Activated naive CD4-positive, alpha-beta T cell treated with anti-CD3 and anti-CD28 coated beads for 36 hours (primary cell): ENCODE data around the gene PDZD7. TPM values are rescaled to one million over a fixed set of nuclear protein-coding genes. Genes with fewer than 3 reads are reported as not detected.
A peak's percentile ranks its signal among the peaks of the same experiment; 100 is the strongest.
"Not testable (repeated sequence)": the region's sequence is repeated elsewhere in the genome, so short reads cannot be mapped to it uniquely, and the experiment has no call there.

ENCODE experiments used
- CTCF ChIA-PET: fragments of 350-600 bp; sonication (Branson Sonifier 250); formaldehyde crosslinking; loops from one replicate; lab custom pipeline; 2021; ENCODE audit warnings: antibody characterized with exemption; lab: Charles Lee
- DNase-seq: peaks from one replicate; pipeline ENCODE4 v3.0.0-alpha.2; 2020
- H3K27ac Mint-ChIP-seq: one replicate; pipeline ENCODE4 v1.8.0; 2021; ENCODE audit warnings: mild to moderate bottlenecking, mixed read lengths
- H3K27me3 Mint-ChIP-seq: one replicate; pipeline ENCODE4 v1.8.0; 2021; ENCODE audit warnings: low read depth, mixed read lengths
- H3K36me3 Mint-ChIP-seq: one replicate; pipeline ENCODE4 v1.8.0; 2021; ENCODE audit warnings: low read depth, mixed read lengths
- H3K4me1 Mint-ChIP-seq: one replicate; pipeline ENCODE4 v1.8.0; 2021; ENCODE audit warnings: low read depth, mixed read lengths
- H3K4me3 Mint-ChIP-seq: one replicate; pipeline ENCODE4 v1.8.0; 2021; ENCODE audit warnings: mild to moderate bottlenecking, moderate library complexity, mixed read lengths
- H3K9me3 Mint-ChIP-seq: one replicate; pipeline ENCODE4 v1.8.0; 2021; ENCODE audit warnings: mixed read lengths
- intact Hi-C: fragments of 100-400 bp; cut with micrococcal nuclease; formaldehyde crosslinking; loops from one replicate; pipeline ENCODE4 v1.15.1; 2023
- total RNA-seq, 2 experiments: library from RNA; stranded (reverse); gene quantifications; one replicate each; pipeline ENCODE4 v1.2.3, GENCODE V29; 2021

Gene PDZD7
- total RNA-seq, 2 experiments from 2014 or later, result 0.37 to 0.62 TPM

GRCh38 chr10:100975397-100975796 is 55.5 kb downstream of the PDZD7 start:
- intact Hi-C loops, H3K36me3 Mint-ChIP-seq: not testable (repeated sequence)
- CTCF ChIA-PET, result interaction anchor here (1.2 kb wide), 1 partner anchor 23 kb away, joined by 3 read pairs; no protein-coding TSS in a partner anchor

GRCh38 chr10:100972904-100973535 is 57.9 kb downstream of the PDZD7 start:
- Mint-ChIP-seq H3K4me1 (peaks cover 8% of the 10 kb centered on the region), H3K36me3 (no peaks in the 10 kb centered on the region), H3K27me3 (no peaks in the 10 kb centered on the region), H3K4me3 (no peak overlapping the region), H3K27ac (no peak overlapping the region), H3K9me3 (no peaks in the 10 kb centered on the region)
- intact Hi-C loops, result no loop called here
- no peak for DNase-seq
- CTCF ChIA-PET, result interaction anchor here (0.6 to 1.6 kb wide), 2 partner anchors 25 to 44 kb away, joined by 3 to 4 read pairs; no protein-coding TSS in a partner anchor

More at GRCh38 chr10:100975397-100975796, 55.5 kb downstream of the PDZD7 start:
- not testable (repeated sequence) for DNase-seq, H3K4me3 Mint-ChIP-seq, H3K27me3 Mint-ChIP-seq, H3K4me1 Mint-ChIP-seq, H3K9me3 Mint-ChIP-seq, H3K27ac Mint-ChIP-seq

GRCh38 chr10:100972115-100972903 is 58.6 kb downstream of the PDZD7 start:
- Mint-ChIP-seq H3K9me3 (no peaks in the 10 kb centered on the region), H3K4me1 (peaks cover 8% of the 10 kb centered on the region), H3K27me3 (no peaks in the 10 kb centered on the region), H3K36me3 (no peaks in the 10 kb centered on the region), H3K4me3 (no peak overlapping the region), H3K27ac (no peak overlapping the region)
- DNase-seq, result no peak
- CTCF ChIA-PET, result interaction anchor here (1.1 to 1.6 kb wide), 2 partner anchors 25 to 26 kb away, joined by 4 read pairs; no protein-coding TSS in a partner anchor
- intact Hi-C loops, result no loop called here

- no peak for DNase-seq
- Mint-ChIP-seq H3K27ac (no peak overlapping the region), H3K9me3 (no peaks in the 10 kb centered on the region), H3K27me3 (no peaks in the 10 kb centered on the region), H3K4me3 (no peak overlapping the region), H3K36me3 (no peaks in the 10 kb centered on the region), H3K4me1 (peaks cover 8% of the 10 kb centered on the region)
- CTCF ChIA-PET, result interaction anchor here (1.1 kb wide), 1 partner anchor 26 kb away, joined by 4 read pairs; no protein-coding TSS in a partner anchor
- intact Hi-C loops, result no loop called here
Measured at GRCh38 chr10:100970914-100971811, 59.8 kb downstream of the PDZD7 start.

GRCh38 chr10:100970076-100970913 is 60.6 kb downstream of the PDZD7 start:
- Mint-ChIP-seq H3K36me3 (no peaks in the 10 kb centered on the region), H3K27ac (no peak overlapping the region), H3K4me3 (peak overlapping the region; percentile 59), H3K4me1 (peaks cover 8% of the 10 kb centered on the region), H3K9me3 (no peaks in the 10 kb centered on the region), H3K27me3 (no peaks in the 10 kb centered on the region)
- CTCF ChIA-PET, result no interaction called here
- intact Hi-C loops, result no loop called here
- DNase-seq, result no peak

- no peaks in the 10 kb centered on the region for H3K27me3 Mint-ChIP-seq
- H3K27ac Mint-ChIP-seq, result no peak within 1 kb of the TSS
- no peaks in the 10 kb centered on the region for H3K36me3 Mint-ChIP-seq
- peak within 1 kb of the TSS; percentile 59 for H3K4me3 Mint-ChIP-seq
- intact Hi-C loops, result loop anchor here (5.0 kb wide), 1 partner anchor 43 kb away; no protein-coding TSS in a partner anchor
- CTCF ChIA-PET, result interaction anchor here (0.8 to 1.0 kb wide), 3 partner anchors 10 to 45 kb away, joined by 3 to 8 read pairs (median 3); no protein-coding TSS in a partner anchor
- peak; percentile 32 for DNase-seq
- no peaks in the 10 kb centered on the region for H3K9me3 Mint-ChIP-seq
- H3K4me1 Mint-ChIP-seq, result peaks cover 8% of the 10 kb centered on the region
Measured at GRCh38 chr10:100969187-100970075, 61.5 kb downstream of the PDZD7 start, which contains the start of gene SEMA4G. Gene SEMA4G, plus strand, starts transcription at chr10:100969504. Its CDS starts 3,409 bp downstream, at chr10:100972913.

GRCh38 chr10:100968863-100969186 is 62.1 kb downstream of the PDZD7 start:
- no peaks in the 10 kb centered on the region for H3K27me3 Mint-ChIP-seq
- no peaks in the 10 kb centered on the region for H3K9me3 Mint-ChIP-seq
- H3K4me1 Mint-ChIP-seq, result peaks cover 8% of the 10 kb centered on the region
- CTCF ChIA-PET, result interaction anchor here (0.8 to 1.0 kb wide), 5 partner anchors 10 to 45 kb away, joined by 3 to 8 read pairs (median 3); no protein-coding TSS in a partner anchor
- no peak overlapping the region for H3K27ac Mint-ChIP-seq
- H3K36me3 Mint-ChIP-seq, result no peaks in the 10 kb centered on the region
- H3K4me3 Mint-ChIP-seq, result peak overlapping the region; percentile 59
- intact Hi-C loops, result loop anchor here (5.0 kb wide), 1 partner anchor 43 kb away; no protein-coding TSS in a partner anchor
- DNase-seq, result no peak

- Mint-ChIP-seq H3K27ac (no peak overlapping the region), H3K36me3 (no peaks in the 10 kb centered on the region), H3K4me3 (peak overlapping the region; percentile 59), H3K4me1 (peaks cover 8% of the 10 kb centered on the region), H3K27me3 (no peaks in the 10 kb centered on the region), H3K9me3 (no peaks in the 10 kb centered on the region)
- DNase-seq, result no peak
- intact Hi-C loops, result loop anchor here (5.0 kb wide), 1 partner anchor 44 kb away; no protein-coding TSS in a partner anchor
- CTCF ChIA-PET, result interaction anchor here (0.8 to 4.3 kb wide), 8 partner anchors 10 to 46 kb away, joined by 3 to 12 read pairs (median 4); no protein-coding TSS in a partner anchor
Measured at GRCh38 chr10:100968062-100968736, 62.7 kb downstream of the PDZD7 start.

- peaks cover 8% of the 10 kb centered on the region for H3K4me1 Mint-ChIP-seq
- no peak overlapping the region for H3K27ac Mint-ChIP-seq
- H3K4me3 Mint-ChIP-seq, result no peak overlapping the region
- peaks cover 3% of the 10 kb centered on the region for H3K36me3 Mint-ChIP-seq
- DNase-seq, result no peak
- H3K9me3 Mint-ChIP-seq, result no peaks in the 10 kb centered on the region
- intact Hi-C loops, result loop anchor here (5.0 kb wide), 1 partner anchor 45 kb away; no protein-coding TSS in a partner anchor
- H3K27me3 Mint-ChIP-seq, result no peaks in the 10 kb centered on the region
- CTCF ChIA-PET, result interaction anchor here (0.6 to 4.3 kb wide), 5 partner anchors 9 to 1198 kb away, joined by 3 to 12 read pairs (median 4); no protein-coding TSS in a partner anchor
Measured at GRCh38 chr10:100967332-100967731, 63.6 kb downstream of the PDZD7 start.

GRCh38 chr10:100966887-100967286 is 64.0 kb downstream of the PDZD7 start:
- H3K27ac Mint-ChIP-seq, result no peak overlapping the region
- H3K27me3 Mint-ChIP-seq, result no peaks in the 10 kb centered on the region
- H3K36me3 Mint-ChIP-seq, result peaks cover 5% of the 10 kb centered on the region
- CTCF ChIA-PET, result interaction anchor here (0.6 to 4.3 kb wide), 5 partner anchors 9 to 1198 kb away, joined by 3 to 12 read pairs (median 4); no protein-coding TSS in a partner anchor
- intact Hi-C loops, result loop anchor here (5.0 kb wide), 1 partner anchor 45 kb away; no protein-coding TSS in a partner anchor
- H3K9me3 Mint-ChIP-seq, result no peaks in the 10 kb centered on the region
- peaks cover 8% of the 10 kb centered on the region for H3K4me1 Mint-ChIP-seq
- H3K4me3 Mint-ChIP-seq, result no peak overlapping the region
- no peak for DNase-seq
